Esophagus squamous epithelium (tissue), 4 donors: ENCODE measurements around the gene TAX1BP3.

Source experiments
- CTCF ChIP-seq, 6 experiments: fragments of 450-650 bp in 4 of 6; fragments of 200-600 bp in 2 of 6; sonication (generic) in 2 of 6; IDR thresholded peaks; one replicate each; pipeline ENCODE4 v1.5.1; 2016 to 2019; ENCODE audit warnings: antibody characterized with exemption in 6 of 6, mild to moderate bottlenecking in 4 of 6, moderate library complexity in 4 of 6
- POLR2A ChIP-seq, 4 donors: fragments of 450-650 bp; IDR thresholded peaks; one replicate each; pipeline ENCODE4 v1.6.1; 2017; ENCODE audit warnings: antibody characterized with exemption in 4 of 4, mild to moderate bottlenecking in 4 of 4, moderate library complexity in 3 of 4

GRCh38 chr17:3683054-3683511, 14.7 kb upstream of the TAX1BP3 start:
- TF ChIP-seq POLR2A (IDR thresholded peaks at IDR 0.05) (no peak), CTCF (IDR thresholded peaks at IDR 0.05) (peak; percentile 73 to 90 (median 85))
